Loucy (cell line): Measurements from ENCODE around the gene CYB5D1.

Experiments used
- H2AFZ ChIP-seq: fragments of 200-600 bp; sonication (generic); 2 replicates; pipeline ENCODE4 v1.6.0; 2016; ENCODE audit warnings: antibody characterized with exemption, mild to moderate bottlenecking, low read length, moderate library complexity
- H3F3A ChIP-seq: fragments of 200-600 bp; 2 replicates; pipeline ENCODE4 v1.6.0; 2016; ENCODE audit warnings: antibody characterized with exemption, low read depth, mild to moderate bottlenecking
- H3K27me3 ChIP-seq: fragments of 200-600 bp; sonication (generic); 2 replicates; pipeline ENCODE4 v1.6.1; 2014; ENCODE audit warnings: low read length, mild to moderate bottlenecking; ENCODE audit not compliant: insufficient read depth, poor library complexity, severe bottlenecking
- H3K36me3 ChIP-seq: fragments of 200-600 bp; sonication (generic); 2 replicates; pipeline ENCODE4 v1.6.1; 2016; ENCODE audit warnings: low read length; ENCODE audit not compliant: insufficient read depth
- H3K4me1 ChIP-seq: fragments of 200-600 bp; sonication (generic); 2 replicates; pipeline ENCODE4 v1.5.1; 2014; ENCODE audit warnings: low read length, mild to moderate bottlenecking; ENCODE audit not compliant: insufficient read depth, poor library complexity, severe bottlenecking
- H3K4me2 ChIP-seq: fragments of 200-600 bp; sonication (generic); 2 replicates; pipeline ENCODE4 v1.6.0; 2014; ENCODE audit warnings: antibody characterized with exemption, low read length, low read depth, mild to moderate bottlenecking; ENCODE audit not compliant: poor library complexity, severe bottlenecking
- H3K4me3 ChIP-seq: fragments of 200-600 bp; sonication (generic); 2 replicates; pipeline ENCODE4 v1.5.1; 2014; ENCODE audit warnings: low read length, mild to moderate bottlenecking, mixed read lengths; ENCODE audit not compliant: poor library complexity, severe bottlenecking
- H3K79me2 ChIP-seq: fragments of 200-600 bp; sonication (generic); 2 replicates; pipeline ENCODE4 v1.6.1; 2014; ENCODE audit warnings: low read length; ENCODE audit not compliant: insufficient read depth
- H3K9ac ChIP-seq: fragments of 200-600 bp; sonication (generic); 2 replicates; pipeline ENCODE4 v1.6.0; 2014; ENCODE audit warnings: mild to moderate bottlenecking, low read depth, low read length, moderate library complexity; ENCODE audit not compliant: poor library complexity, severe bottlenecking
- H3K9me2 ChIP-seq: fragments of 200-600 bp; sonication (generic); replicated peaks from 2 replicates; pipeline ENCODE4 v1.6.1; 2016; ENCODE audit warnings: low read depth, low read length, mixed read lengths
- H3K9me3 ChIP-seq: fragments of 200-600 bp; sonication (generic); 2 replicates; pipeline ENCODE4 v1.6.1; 2014; ENCODE audit warnings: mild to moderate bottlenecking, antibody characterized with exemption, low read length, low read depth; ENCODE audit not compliant: insufficient read depth
- H4K20me1 ChIP-seq: fragments of 200-600 bp; sonication (generic); 2 replicates; pipeline ENCODE4 v1.6.0; 2014; ENCODE audit warnings: antibody characterized with exemption, low read length, mild to moderate bottlenecking; ENCODE audit not compliant: insufficient read depth, poor library complexity, severe bottlenecking
- CTCF ChIP-seq: fragments of 200-600 bp; sonication (generic); conservative IDR thresholded peaks from 2 replicates; pipeline ENCODE4 v1.5.1; 2014; ENCODE audit warnings: mild to moderate bottlenecking, antibody characterized with exemption, low read length
- EZH2phosphoT487 ChIP-seq: fragments of 200-600 bp; IDR thresholded peaks from 2 replicates; pipeline ENCODE4 v1.6.1; 2018; ENCODE audit warnings: antibody characterized with exemption, mild to moderate bottlenecking, moderate library complexity, borderline replicate concordance

The CYB5D1 gene

GRCh38 chr17:7889166-7889955 is 31.6 kb downstream of the CYB5D1 start:
- Histone ChIP-seq H3K9me2 (no peaks in the 10 kb centered on the region), H3K4me2 (peak overlapping the region; percentile 96), H3K9ac (peak overlapping the region; percentile 89), H3K9me3 (no peaks in the 10 kb centered on the region), H3K79me2 (peaks cover 70% of the 10 kb centered on the region), H3F3A (peaks cover 12% of the 10 kb centered on the region), H3K4me3 (peak overlapping the region; percentile 89), H3K36me3 (peaks cover 45% of the 10 kb centered on the region), H2AFZ (no peak overlapping the region), H4K20me1 (peaks cover 33% of the 10 kb centered on the region), H3K4me1 (peaks cover 20% of the 10 kb centered on the region), H3K27me3 (no peaks in the 10 kb centered on the region)
- TF ChIP-seq CTCF: no peak; the same call in 1 of the 2 replicates
- TF ChIP-seq EZH2phosphoT487: no peak

- Histone ChIP-seq H4K20me1 (peaks cover 33% of the 10 kb centered on the region), H3K36me3 (peaks cover 78% of the 10 kb centered on the region), H3K4me3 (no peak overlapping the region), H3F3A (no peaks in the 10 kb centered on the region), H3K79me2 (peaks cover 44% of the 10 kb centered on the region), H2AFZ (no peak overlapping the region), H3K9ac (no peak overlapping the region), H3K27me3 (no peaks in the 10 kb centered on the region), H3K9me3 (no peaks in the 10 kb centered on the region), H3K4me2 (no peak overlapping the region), H3K9me2 (no peaks in the 10 kb centered on the region), H3K4me1 (peaks cover 15% of the 10 kb centered on the region)
- TF ChIP-seq CTCF (no peak), EZH2phosphoT487 (no peak)
Measured at GRCh38 chr17:7893187-7893880, 35.5 kb downstream of the CYB5D1 start.

GRCh38 chr17:7894226-7894625 is 36.4 kb downstream of the CYB5D1 start:
- H3K9me3 ChIP-seq: no peaks in the 10 kb centered on the region
- H3K4me2 ChIP-seq: no peak overlapping the region
- no peaks in the 10 kb centered on the region for H3F3A ChIP-seq
- H3K79me2 ChIP-seq: peaks cover 35% of the 10 kb centered on the region
- peaks cover 24% of the 10 kb centered on the region for H4K20me1 ChIP-seq
- peaks cover 87% of the 10 kb centered on the region for H3K36me3 ChIP-seq
- no peak overlapping the region for H3K9ac ChIP-seq
- no peak for TF ChIP-seq EZH2phosphoT487
- TF ChIP-seq CTCF: no peak
- H3K4me3 ChIP-seq: no peak overlapping the region
- H3K27me3 ChIP-seq: no peaks in the 10 kb centered on the region
- peaks cover 6% of the 10 kb centered on the region for H3K4me1 ChIP-seq
- no peak overlapping the region for H2AFZ ChIP-seq
- H3K9me2 ChIP-seq: no peaks in the 10 kb centered on the region
